Activated CD8-positive, alpha-beta memory T cell treated with anti-CD3 and anti-CD28 coated beads for 4 hours (primary cell): ENCODE data around the gene HDGF.

Experiments
- DNase-seq, 2 donors: peaks; one replicate each; pipeline ENCODE4 v3.0.0-alpha.2; 2020; ENCODE audit warnings: low read depth in 2 of 2

Gene HDGF

DNA sequence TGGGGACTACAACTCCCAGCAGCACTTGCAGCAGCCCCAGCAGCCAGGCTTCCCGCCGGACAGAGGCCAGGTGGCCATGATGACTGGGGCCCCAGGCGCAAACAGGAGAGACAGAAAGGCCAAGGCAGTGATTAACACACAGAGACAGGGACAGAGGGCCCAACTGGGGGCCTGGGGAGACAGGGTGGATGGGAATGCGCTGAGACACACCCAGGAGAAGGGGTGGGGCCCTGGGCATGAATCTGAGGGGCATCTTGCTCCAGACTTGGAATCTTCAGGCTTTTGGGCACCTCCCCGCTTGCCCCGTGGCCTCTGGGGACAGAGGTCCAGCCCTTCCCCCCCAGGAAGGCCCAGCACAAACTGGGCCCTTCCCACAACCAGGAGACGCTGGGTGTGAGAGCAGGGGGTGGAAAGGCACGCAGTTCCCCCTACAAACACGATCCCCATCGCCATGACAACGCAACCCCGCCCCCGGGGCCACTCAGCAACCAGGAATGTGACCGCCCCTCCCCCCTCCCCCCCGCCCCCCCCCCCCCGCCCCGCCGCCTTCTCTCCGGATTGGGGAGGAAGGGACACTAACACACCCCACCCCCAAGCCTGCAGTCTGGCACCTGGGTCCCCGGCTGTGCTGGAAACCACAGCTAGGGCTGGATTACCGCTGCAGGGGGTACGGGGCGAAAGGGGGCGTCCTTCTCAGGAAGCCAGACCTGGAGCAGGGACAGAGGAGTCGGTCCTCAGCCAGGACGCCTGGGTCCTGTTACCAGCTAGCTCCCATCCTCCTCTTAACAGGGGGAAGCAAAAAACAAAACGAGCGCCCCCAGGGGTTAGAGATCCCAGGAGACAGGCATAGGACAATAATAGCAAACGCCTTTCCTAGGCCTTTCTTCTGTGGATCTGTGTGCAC is 4.5 kb downstream of the HDGF start:
- DNase-seq, result no peak

- no peak for DNase-seq
These were observed 5.1 kb downstream of the HDGF start for GRCh38 chr1:156746406-156746727.

DNA sequence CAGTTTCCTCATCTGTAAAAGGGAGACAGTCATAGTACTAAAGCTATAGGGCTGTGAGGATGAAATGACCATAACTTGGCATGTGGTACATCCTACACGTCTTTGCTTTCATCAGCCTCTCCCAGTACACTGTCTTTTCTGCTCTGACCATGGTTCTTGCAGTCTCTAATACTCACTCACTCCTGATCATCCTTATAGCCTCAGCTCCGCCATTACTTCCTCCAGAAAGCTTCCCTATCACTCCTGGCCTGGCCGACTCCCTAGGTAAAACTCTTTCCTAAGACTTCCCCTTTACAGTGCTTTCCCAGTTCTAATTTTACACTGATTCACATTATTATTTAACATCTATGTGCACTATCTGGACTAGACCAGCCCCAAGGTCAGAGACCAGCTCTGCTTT is 5.6 kb downstream of the HDGF start:
- DNase-seq, result no peak

GRCh38 chr1:156744786-156745419 is 6.6 kb downstream of the HDGF start:
- DNase-seq, result no peak

- no peak for DNase-seq
These were observed 7.1 kb downstream of the HDGF start for GRCh38 chr1:156744344-156744743.

DNA sequence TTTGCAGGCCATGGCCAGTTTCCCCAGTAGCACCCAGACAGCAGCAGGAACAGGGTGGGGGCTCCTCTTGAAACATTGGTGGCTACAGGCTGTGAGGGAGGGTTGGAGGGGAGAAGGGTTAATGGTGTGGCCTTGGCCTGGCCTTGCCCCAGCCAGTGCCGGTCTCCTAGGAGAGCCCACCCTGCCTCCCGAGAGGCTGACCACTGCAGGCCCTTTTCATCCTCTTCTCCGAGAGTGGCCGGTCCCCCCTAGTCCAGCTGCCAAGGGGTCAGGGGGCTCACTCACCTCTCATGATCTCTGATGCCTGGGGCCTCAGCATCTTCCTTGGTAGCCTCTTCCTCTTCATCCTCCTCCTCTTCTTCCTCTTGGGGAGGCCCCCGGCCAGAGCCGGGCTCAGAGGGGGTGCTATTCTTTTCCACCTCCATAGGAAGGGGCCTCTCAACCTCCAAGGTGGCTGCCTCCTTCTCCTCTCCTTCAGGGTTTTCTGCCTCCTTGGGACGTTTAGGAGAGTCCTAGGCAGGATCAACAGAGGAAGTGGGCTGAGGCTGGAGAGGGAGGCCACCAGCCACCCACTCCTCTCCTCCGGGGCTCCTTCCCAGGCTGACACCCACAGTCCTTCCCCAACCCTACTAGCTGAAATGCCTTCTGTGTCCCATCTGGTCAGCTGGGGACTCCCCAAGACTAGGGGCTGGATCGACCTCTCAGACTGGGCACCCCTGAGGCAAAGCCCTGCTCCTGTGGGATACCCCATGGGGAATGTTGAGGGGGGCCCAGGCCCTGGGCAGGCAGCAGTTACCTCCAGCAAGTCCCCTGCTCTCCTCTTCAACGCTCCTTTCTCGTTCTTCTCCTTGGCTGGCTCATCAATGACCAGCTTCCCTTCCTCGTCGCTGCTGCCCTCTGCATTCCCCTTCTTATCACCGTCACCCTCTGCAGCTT is 7.8 kb downstream of the HDGF start:
- DNase-seq, result no peak

DNA sequence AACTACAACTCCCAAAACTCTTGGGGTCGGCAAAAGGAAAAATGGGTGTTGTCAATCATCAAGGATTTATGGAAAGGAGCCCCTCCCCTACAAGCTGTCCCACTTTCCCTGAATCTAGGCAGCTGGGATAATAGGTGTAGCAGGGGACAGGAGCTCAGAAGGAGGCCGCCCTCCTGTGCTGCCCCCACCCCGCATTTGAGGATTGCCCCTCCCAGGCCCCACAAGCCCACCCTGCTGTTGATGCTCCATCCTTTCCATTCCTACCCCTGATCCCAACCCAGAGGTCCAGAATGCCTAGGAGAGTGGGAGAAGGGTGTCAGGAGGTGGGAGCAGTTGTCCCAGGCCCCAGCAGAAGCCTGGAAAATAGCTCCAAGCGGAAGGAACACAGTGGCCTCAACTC is 8.7 kb downstream of the HDGF start:
- DNase-seq, result no peak

DNA sequence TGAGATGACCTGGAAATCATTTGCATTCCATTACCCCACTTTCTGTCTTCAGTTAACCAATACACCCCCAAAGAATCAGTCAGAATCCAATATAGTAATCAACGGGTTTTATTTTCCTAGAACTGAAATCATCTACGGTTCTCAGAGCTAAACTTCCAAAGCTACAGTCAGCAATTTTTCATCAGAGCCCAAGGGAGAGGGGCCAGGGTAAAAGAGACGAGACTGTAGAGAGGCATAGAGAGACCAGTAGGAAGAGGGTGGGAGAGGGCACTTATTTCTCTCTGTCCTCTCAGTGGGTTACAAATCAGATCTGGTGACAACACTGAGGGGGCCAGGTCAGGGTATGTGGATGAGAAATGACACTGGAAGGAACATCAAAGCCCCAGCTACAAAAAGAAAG is 9.5 kb downstream of the HDGF start:
- no peak for DNase-seq

DNA sequence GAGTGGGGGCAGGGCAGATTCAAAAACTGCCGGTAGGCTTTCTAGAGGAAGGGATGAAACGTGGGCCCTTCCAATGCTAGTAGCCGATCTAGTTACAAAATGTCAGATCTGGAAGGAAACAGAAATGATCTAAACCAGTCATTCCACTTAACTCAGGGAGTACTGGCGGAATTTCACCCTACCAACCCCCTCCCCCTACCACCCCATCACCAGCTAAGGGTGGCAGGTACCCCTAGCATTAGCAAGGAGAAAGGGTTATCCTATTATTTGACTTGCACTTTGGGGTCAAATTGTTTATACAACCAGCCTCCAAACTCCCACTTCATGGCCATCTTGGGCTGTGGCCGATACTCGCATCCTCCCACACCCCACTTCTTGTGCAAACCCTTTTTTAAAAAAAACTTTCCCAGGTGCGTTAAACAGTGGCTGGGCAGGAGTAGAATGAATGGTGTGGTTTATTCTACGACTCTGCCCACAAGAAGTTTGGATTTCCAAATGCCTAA is 9.9 kb downstream of the HDGF start:
- DNase-seq, result no peak

DNA sequence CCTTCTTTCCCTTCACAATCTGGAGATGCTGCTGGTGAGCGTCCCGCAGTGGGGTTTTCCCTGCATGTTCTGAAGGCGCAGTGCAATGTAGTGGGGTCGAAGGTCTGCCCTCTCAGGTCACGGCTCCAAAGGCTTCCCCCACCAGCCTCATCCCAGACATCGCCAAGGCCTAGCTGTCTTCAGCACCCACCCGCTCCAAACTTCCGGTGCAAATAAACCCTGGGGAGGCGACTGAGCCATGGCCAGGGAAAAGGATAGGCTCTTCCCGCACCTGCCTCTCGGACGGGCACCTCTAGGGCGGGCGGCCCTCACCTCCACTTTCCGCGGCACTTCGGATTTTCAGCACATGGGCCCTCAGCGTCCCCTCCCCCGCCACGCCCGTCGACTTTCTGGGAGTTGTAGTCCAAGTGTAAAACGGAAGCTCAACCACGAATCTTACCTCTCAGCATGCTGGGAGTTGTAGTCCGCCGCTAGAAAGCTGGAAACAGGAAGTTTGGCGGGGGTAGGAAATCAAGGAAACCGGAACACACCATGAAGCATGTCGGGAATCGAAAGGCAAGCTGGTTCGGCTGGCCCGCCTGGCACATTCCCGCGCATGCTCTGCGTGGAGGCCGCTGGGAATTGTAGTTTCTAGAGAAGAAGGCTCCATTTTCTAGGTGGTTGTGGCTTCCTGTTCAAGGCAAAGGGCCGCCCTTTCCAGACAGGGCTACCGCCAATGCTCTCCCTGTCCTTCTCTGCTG is 10.6 kb downstream of the HDGF start, which contains the start of gene MRPL24:
Gene MRPL24 (minus strand): TSS at position 348 of the 740 bp plus-strand sequence. CDS start 2,384 bp downstream, outside the sequence.
- peak; percentile 92 to 96 for DNase-seq

GRCh38 chr1:156740237-156740740 is 11.2 kb downstream of the HDGF start:
- no peak for DNase-seq

- no peak for DNase-seq
These were observed 12.6 kb downstream of the HDGF start for GRCh38 chr1:156738916-156739315.

- no peak for DNase-seq
These were observed 13.1 kb downstream of the HDGF start for GRCh38 chr1:156738407-156738806.

GRCh38 chr1:156733989-156734584 is 17.4 kb downstream of the HDGF start:
- no peak for DNase-seq

DNA sequence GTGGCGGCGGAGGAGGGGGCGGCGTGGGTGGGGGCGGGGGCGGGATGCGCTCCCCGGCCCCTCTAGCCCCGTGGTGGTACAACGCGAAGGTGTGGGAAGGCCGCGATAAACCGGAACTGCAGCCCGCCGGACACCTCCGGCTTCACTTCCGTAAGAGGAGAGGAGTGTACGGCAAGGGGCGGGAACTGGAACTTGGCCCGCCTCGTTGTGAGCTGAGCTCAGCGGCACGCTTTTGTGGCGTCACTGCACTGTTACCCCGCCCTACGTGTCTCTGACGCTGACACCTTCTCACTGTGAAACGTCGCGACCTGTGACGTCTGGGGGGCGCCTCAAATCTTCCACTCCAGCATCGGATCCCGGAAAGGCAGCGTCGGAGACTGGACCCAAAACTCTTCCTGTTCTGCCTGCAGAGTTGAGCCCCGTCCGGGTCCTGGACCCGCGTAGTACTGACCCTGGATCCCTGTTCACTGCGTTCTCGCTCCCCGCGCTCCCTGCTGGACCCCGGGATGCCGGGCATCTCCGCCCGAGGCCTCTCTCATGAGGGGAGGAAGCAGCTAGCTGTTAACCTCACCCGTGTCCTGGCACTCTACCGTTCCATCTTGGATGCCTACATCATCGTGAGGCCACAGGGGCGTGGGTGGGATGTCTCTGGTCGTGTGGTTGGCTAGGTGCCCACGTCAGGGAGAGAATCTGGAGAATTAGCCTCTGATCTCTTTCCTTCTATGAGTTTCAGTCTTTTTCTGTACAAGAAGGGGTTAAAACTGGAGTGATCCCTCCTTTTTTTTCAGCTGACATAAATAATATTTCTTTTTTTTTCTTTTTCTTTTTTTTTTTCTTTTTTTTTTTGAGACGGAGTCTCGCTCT is 22.6 kb downstream of the HDGF start, which contains the start of gene ISG20L2:
Gene ISG20L2 (minus strand): TSS at position 168 of the 864 bp plus-strand sequence. CDS start 1,114 bp downstream, outside the sequence.
- DNase-seq, result peak; percentile 90 to 93

GRCh38 chr1:156727926-156728598 is 23.4 kb downstream of the HDGF start, which contains the start of gene METTL25B:
Gene METTL25B, plus strand, starts transcription at chr1:156728469. Its CDS starts 636 bp downstream, at chr1:156729105.
- DNase-seq, result peak in 1 of 2 donors; percentile 54

DNA sequence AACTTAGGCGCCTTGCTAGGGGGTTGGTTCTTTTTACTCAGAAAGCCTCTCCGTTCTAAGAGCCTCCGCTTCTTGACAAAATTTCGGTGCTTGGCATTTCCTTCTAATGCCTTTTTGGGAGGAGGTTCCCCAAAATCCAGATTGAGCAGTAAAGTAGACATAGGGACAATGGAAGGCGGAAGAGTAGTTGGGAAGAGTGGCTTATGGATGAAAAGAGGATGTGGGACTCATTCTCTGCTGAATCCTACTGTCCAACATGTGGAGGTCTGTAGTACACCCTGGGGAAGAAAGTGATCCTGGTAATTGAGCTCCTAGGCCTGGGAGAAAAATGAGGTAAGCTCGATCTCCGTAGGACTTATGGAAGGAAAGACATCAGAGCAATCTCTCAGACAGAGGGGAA is 24.0 kb downstream of the HDGF start:
- DNase-seq, result no peak

GRCh38 chr1:156726549-156727226 is 24.8 kb downstream of the HDGF start:
- DNase-seq, result no peak
